ENCODE data around the gene PLPP4.
A peak's percentile ranks its signal among the peaks of the same experiment; 100 is the strongest.

PLPP4 gene

DNA sequence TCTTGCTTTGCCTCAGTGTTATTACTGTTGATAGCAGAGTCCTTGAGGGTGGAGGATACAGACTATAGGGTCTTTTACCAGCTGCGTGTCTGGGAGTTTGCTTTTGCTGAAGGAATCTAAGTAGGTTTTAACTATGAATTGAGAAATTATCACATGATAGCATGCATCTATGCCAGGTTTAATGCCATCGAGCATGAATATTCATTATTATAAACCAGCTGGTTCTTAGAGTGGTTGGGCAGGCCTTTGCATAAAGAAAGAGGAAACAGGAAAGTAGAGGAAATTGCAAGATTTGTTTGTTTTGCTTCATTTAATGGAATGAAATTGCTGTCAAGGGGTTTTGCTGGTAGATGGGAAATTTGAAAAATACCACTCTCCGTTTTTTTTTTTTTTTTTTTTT lies 70.7 kb downstream of the PLPP4 start:
- DNase-seq = no peak

DNA sequence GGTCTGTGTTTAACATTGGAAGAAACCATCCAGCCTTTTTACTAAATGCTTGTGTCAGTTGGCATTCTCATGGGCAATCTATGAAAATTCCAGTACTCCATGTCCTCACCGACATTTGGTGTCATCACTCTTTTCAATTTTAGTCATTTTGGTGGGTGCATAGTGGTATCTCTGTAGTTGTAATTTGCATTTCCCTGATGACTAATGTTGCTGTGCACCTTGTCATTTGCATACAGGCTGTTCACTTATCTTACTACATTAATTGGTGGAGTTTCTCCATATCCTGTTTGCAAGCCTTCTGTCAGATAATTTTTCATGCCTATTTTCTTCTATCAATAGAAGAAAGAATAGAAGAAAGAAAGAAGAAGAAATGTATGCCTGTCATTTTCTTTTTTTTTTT lies 73.7 kb downstream of the PLPP4 start:
- DNase-seq = no peak

- DNase-seq = no peak
Observed at GRCh38 chr10:120538091-120538490, 81.1 kb downstream of the PLPP4 start.

DNA sequence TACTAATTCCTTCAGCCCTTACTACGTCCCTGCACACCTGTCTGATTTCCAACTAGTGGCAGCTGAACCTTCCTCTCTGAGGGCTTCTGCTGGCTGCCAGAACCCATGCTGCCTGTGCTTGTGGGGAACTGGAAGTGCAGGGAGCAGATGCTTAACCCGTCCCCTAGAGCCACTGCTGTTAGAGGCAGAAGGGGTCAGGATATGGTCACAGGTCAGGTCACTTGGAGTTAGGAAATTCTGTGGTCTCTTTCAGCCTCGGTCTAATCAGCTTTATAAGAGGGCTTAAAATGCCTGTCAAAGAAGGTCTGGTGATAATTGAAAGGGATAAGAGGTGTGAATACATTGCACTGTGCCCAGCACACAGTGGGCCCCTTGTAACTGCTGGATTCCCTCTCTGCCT lies 82.0 kb downstream of the PLPP4 start:
- DNase-seq = no peak

- DNase-seq = no peak
Observed at GRCh38 chr10:120540486-120540885, 83.5 kb downstream of the PLPP4 start.

DNA sequence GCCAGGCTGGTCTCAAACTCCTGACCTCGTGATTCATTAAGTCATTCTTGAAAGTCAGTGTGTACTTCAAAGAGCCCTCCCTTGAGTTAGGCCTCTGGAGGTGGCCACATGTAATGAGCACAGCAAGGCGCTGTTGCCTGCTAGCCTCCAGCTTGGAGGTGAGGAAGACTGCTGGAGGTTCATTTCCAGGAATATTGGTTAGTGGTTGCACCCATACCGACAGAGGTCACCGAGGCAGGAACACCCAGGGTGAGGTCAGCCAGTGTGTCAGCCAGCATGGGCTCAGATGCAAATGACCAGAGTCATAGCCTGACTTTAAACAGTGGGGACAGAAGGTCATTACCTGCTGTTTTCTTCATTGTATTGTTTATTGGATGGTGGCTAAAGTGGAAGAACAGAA lies 85.0 kb downstream of the PLPP4 start:
- DNase-seq = no peak

- no peak for DNase-seq
Observed at GRCh38 chr10:120542591-120542990, 85.6 kb downstream of the PLPP4 start.

- DNase-seq = peak; percentile 30
Observed at GRCh38 chr10:120543291-120543690, 86.3 kb downstream of the PLPP4 start.

- no peak for DNase-seq
Observed at GRCh38 chr10:120548210-120548609, 91.2 kb downstream of the PLPP4 start.

GRCh38 chr10:120552262-120552661 lies 95.2 kb downstream of the PLPP4 start:
- no peak for DNase-seq

DNA sequence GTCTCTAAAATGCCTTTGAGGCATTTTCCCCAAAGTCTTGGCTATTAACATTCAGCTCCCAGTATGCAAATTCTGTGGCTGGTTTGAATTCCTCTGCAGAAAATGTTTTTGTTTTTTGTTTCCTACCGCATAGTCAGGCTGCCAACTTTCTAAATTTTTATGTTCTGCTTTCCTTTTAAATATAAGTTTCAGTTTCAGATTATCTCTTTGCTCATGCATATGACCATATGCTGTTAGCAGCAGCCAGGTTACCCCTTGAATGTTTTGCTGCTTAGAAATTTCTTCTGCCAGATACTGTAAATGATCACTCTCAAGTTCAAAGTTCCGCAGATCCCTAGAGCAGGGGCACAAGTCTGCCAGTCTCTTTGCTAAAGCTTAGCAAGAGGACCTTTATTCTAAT lies 96.9 kb downstream of the PLPP4 start:
- no peak for DNase-seq

GRCh38 chr10:120555436-120555835 lies 98.4 kb downstream of the PLPP4 start:
- DNase-seq = no peak

GRCh38 chr10:120555842-120556532 lies 99.0 kb downstream of the PLPP4 start:
- no peak for DNase-seq

- DNase-seq = peak; percentile 75
Observed at GRCh38 chr10:120557311-120557710, 100.3 kb downstream of the PLPP4 start.

DNA sequence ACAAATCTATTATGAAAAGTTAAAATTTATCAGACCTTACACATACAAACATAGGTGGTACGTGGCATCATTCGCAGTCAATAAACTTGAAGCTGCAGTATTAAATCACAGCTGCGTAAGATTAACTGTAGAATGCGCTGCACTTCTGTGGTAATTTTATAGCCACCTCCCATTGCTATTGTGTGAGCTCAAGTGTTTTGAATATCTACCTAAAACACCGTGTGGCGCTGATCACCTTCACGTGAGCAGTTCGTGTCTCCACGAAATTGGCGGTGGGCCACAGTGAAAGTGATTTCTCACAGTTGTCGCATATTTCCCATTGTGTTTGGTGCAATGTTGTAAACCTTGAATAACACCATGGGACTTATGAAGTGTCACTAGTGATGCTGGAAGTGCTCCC lies 102.8 kb downstream of the PLPP4 start:
- DNase-seq = peak; percentile 75

- DNase-seq = no peak
Observed at GRCh38 chr10:120562956-120563355, 105.9 kb downstream of the PLPP4 start.

DNA sequence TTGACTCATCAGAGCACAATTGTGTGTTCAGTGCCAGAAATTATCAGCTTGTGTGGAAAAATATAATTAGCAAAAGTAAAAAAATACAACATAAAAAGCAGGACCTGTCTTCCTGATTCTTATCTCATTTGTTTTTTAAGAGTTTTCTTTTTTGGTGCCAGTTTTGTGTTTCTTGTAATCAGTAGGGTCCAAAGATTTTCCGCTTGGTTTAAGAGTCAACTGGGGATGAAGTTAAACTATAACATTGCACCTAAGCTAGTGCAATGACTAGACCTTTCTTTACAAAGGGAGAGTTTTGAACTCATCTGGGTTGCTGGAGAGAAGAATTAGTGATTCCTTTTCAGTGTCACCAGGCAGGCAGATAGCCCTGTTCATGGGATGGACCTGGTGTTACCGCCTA lies 113.4 kb downstream of the PLPP4 start:
- DNase-seq = no peak

- no peak for DNase-seq
Observed at GRCh38 chr10:120571266-120571665, 114.2 kb downstream of the PLPP4 start.

DNA sequence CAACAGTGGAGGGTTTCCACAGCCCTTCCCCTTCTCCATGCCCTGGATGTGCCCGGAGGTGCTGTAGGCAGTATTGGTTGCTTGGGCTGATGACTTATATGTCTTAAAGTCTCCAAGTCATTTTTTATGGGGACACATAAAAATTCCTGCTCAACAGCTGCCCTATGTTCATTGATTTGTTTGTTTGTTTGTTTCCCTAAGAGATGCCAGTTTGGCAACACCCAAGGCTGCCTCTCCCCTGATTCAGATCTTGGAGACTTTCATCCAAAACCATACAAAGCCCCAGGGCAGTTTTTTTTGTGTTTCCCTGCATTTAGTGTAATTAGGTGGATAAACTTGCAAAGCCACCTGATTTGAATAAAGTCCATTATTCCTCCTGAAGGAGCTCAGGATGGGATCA lies 115.3 kb downstream of the PLPP4 start:
- DNase-seq = no peak

DNA sequence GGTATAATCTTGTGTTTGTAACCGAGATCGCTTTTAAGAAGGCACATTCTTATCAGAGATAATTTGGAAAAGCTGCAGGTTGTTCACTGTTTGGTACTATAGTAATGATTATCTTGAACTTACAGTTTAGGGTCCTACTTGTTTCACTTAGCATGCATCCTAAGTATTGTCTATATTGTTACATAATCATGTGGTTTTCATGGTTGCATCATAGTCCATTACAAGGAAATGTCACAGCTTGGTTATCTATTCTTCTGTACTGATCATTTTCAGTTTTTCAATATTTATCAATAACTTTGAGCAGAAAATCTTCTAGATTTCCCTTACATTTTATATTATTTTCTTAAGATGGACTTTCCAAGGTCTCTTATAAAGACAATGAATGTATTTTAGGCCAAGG lies 116.3 kb downstream of the PLPP4 start:
- DNase-seq = no peak

GRCh38 chr10:120574981-120575380 lies 118.0 kb downstream of the PLPP4 start:
- DNase-seq = no peak

GRCh38 chr10:120575411-120575810 lies 118.4 kb downstream of the PLPP4 start:
- DNase-seq = no peak

DNA sequence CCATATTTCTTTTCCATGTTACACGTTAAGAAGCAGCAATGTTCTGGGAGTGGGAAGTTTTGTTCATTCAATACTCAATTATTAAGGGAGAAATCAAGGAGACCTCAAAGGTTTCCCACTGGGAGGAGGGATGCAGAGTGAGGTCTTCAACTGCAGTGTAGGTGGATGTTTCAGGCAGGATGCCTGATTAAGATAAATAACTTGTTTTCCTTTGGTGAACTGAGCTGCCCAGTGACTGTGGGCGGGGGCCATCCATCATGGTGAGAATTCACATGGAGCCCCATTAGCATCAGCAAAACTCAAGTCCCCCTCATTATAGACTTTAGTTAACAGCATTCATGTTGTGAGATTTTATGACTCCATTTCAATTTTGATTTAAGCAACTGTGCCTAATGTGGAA lies 121.1 kb downstream of the PLPP4 start:
- no peak for DNase-seq

DNA sequence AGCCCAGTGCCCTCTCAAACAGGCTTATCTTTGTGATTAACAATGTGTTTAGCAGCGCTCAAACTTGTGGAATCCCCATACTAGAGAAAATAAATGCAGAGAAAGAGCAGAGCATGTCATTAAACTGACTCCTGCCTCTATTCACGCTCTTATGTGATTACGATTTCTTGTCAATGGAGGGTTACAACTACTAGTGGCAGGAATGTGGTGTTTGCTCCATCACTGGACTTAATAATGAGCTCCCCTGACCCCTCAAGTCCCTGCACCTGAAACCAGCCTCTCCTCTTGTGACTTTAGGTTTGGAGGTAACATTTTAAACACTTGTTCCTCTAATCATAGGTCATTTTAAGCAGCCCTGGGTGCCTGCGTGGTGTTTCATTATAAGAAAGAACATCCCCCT lies 121.9 kb downstream of the PLPP4 start:
- DNase-seq = no peak

Data from NCI-H2171 treated with DMSO at 0.1 percent for 48 hours (cell line).